Measurements from ENCODE around the gene ZNF622.
A peak's percentile ranks its signal among the peaks of the same experiment; 100 is the strongest.

ZNF622 gene

GRCh38 chr5:16431490-16431889 lies 34.1 kb downstream of the ZNF622 start:
- no peak for DNase-seq (ENCODE audit: low spot score)

GRCh38 chr5:16430349-16431089 lies 35.1 kb downstream of the ZNF622 start:
- no peak for DNase-seq (ENCODE audit: low spot score)

- no peak for DNase-seq (ENCODE audit: low spot score)
These were observed 37.2 kb downstream of the ZNF622 start for GRCh38 chr5:16428359-16428758.

GRCh38 chr5:16427587-16427986 lies 38.0 kb downstream of the ZNF622 start:
- DNase-seq (ENCODE audit: low spot score): no peak

GRCh38 chr5:16418471-16418922 lies 47.1 kb downstream of the ZNF622 start:
- no peak for DNase-seq (ENCODE audit: low spot score)

GRCh38 chr5:16417398-16418074 lies 48.1 kb downstream of the ZNF622 start:
- DNase-seq (ENCODE audit: low spot score): no peak

- DNase-seq (ENCODE audit: low spot score): no peak
These were observed 50.7 kb downstream of the ZNF622 start for GRCh38 chr5:16414861-16415260.

- peak; percentile 27 for DNase-seq (ENCODE audit: low spot score)
These were observed 52.3 kb downstream of the ZNF622 start for GRCh38 chr5:16413166-16413860.

- peak; percentile 70 for DNase-seq (ENCODE audit: low spot score)
These were observed 53.0 kb downstream of the ZNF622 start for GRCh38 chr5:16412556-16412955.

- DNase-seq (ENCODE audit: low spot score): peak; percentile 83
These were observed 53.7 kb downstream of the ZNF622 start for GRCh38 chr5:16411741-16412455.

- peak; percentile 27 for DNase-seq (ENCODE audit: low spot score)
These were observed 54.4 kb downstream of the ZNF622 start for GRCh38 chr5:16411235-16411634.

- DNase-seq (ENCODE audit: low spot score): no peak
These were observed 55.3 kb downstream of the ZNF622 start for GRCh38 chr5:16410338-16410737.

- DNase-seq (ENCODE audit: low spot score): no peak
These were observed 59.0 kb downstream of the ZNF622 start for GRCh38 chr5:16406630-16407029.

GRCh38 chr5:16406023-16406422 lies 59.6 kb downstream of the ZNF622 start:
- DNase-seq (ENCODE audit: low spot score): no peak
